Activated CD8-positive, alpha-beta T cell treated with anti-CD3 and anti-CD28 coated beads for 36 hours (primary cell): Measurements from ENCODE around the gene KLF16. TPM values are rescaled to one million over a fixed set of nuclear protein-coding genes. Genes with fewer than 3 reads are reported as not detected.
A peak's percentile ranks its signal among the peaks of the same experiment; 100 is the strongest.

Experiments
- ATAC-seq: fragments of 200-7000 bp; cut with Tn5 transposase; one replicate; pipeline ENCODE4 v1.10.0; 2021; ENCODE audit warnings: mild to moderate bottlenecking, moderate library complexity
- CTCF ChIA-PET: fragments of 350-600 bp; sonication (Branson Sonifier 250); formaldehyde crosslinking; loops from one replicate; lab custom pipeline; 2021; ENCODE audit warnings: antibody characterized with exemption; lab: Charles Lee
- POLR2A ChIA-PET: fragments of 350-600 bp; sonication (Branson Sonifier 250); formaldehyde crosslinking; loops from one replicate; lab custom pipeline; 2021; ENCODE audit warnings: antibody characterized with exemption; lab: Charles Lee
- DNase-seq: peaks from one replicate; pipeline ENCODE4 v3.0.0-alpha.2; 2020
- H3K27ac Mint-ChIP-seq: one replicate; pipeline ENCODE4 v1.8.0; 2021; ENCODE audit warnings: mild to moderate bottlenecking, mixed read lengths
- H3K27me3 Mint-ChIP-seq: one replicate; pipeline ENCODE4 v1.8.0; 2021; ENCODE audit warnings: mixed read lengths
- H3K36me3 Mint-ChIP-seq: one replicate; pipeline ENCODE4 v1.8.0; 2021; ENCODE audit warnings: low read depth, mixed read lengths
- H3K4me1 Mint-ChIP-seq: one replicate; pipeline ENCODE4 v1.8.0; 2021; ENCODE audit warnings: low read depth, mixed read lengths
- H3K4me3 Mint-ChIP-seq: one replicate; pipeline ENCODE4 v1.8.0; 2021; ENCODE audit warnings: mild to moderate bottlenecking, moderate library complexity, mixed read lengths
- H3K9me3 Mint-ChIP-seq: one replicate; pipeline ENCODE4 v1.8.0; 2021; ENCODE audit warnings: mixed read lengths
- intact Hi-C: fragments of 100-400 bp; cut with micrococcal nuclease; formaldehyde crosslinking; loops from one replicate; pipeline ENCODE4 v1.10.0; 2022
- total RNA-seq, 2 experiments: library from RNA; stranded (reverse); gene quantifications; one replicate each; pipeline ENCODE4 v1.2.3, GENCODE V29; 2021
- TF ChIP-seq, protein P1 (sequence below): fragments of 200-600 bp; IDR thresholded peaks from one replicate; pipeline ENCODE4 v1.8.0; 2022; ENCODE audit warnings: antibody characterized with exemption, mild to moderate bottlenecking

Gene KLF16
- total RNA-seq, 2 experiments from 2014 or later: 25.6 to 27.7 TPM

DNA sequence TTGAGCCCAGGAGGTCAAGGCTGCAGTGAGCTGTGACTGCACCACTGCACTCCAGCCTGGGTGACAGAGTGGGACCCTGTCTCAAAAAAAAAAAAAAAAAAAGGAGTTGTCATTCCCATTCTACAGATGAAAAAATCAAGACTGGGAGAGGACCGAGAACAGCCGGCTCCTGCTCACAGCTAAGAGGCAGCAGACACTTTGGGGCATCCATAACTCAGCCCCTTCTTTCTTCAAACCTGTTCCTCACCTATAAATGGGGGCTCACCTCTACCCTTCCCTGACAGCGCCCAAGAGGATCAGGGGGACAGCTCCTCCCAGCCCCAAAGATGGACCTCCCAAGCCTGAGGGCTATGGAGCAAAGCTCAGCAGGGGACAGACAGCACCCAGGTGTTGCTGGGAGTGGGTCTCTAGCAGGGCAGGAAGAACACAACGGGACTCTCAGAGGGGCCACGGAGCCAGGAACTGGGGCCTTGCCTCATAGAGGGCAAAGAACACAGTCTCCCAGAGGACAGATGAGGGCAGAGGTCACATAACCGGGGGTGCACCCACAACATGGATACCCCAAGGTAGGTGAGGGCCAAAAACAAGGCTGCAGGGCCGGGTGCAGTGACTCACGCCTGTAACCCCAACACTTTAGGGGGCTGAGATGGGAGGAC, 3.4 kb upstream of the KLF16 start:
- no peak for ATAC-seq
- Mint-ChIP-seq H3K27ac (peak overlapping the region; percentile 43), H3K9me3 (no peaks in the 10 kb centered on the region), H3K4me1 (peaks cover 12% of the 10 kb centered on the region), H3K36me3 (peaks cover 18% of the 10 kb centered on the region), H3K27me3 (no peaks in the 10 kb centered on the region), H3K4me3 (no peak overlapping the region)
- intact Hi-C loops: no loop called here
- POLR2A ChIA-PET: interaction anchor here (0.9 to 4.0 kb wide), 3 partner anchors 9 to 31 kb away, joined by 3 to 39 read pairs (median 4); no protein-coding TSS in a partner anchor
- TF ChIP-seq, protein P1, sequence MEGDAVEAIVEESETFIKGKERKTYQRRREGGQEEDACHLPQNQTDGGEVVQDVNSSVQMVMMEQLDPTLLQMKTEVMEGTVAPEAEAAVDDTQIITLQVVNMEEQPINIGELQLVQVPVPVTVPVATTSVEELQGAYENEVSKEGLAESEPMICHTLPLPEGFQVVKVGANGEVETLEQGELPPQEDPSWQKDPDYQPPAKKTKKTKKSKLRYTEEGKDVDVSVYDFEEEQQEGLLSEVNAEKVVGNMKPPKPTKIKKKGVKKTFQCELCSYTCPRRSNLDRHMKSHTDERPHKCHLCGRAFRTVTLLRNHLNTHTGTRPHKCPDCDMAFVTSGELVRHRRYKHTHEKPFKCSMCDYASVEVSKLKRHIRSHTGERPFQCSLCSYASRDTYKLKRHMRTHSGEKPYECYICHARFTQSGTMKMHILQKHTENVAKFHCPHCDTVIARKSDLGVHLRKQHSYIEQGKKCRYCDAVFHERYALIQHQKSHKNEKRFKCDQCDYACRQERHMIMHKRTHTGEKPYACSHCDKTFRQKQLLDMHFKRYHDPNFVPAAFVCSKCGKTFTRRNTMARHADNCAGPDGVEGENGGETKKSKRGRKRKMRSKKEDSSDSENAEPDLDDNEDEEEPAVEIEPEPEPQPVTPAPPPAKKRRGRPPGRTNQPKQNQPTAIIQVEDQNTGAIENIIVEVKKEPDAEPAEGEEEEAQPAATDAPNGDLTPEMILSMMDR: no peak
- no peak for DNase-seq
- CTCF ChIA-PET: interaction anchor here (1.1 kb wide), 1 partner anchor 30 kb away, joined by 3 read pairs; no protein-coding TSS in a partner anchor

DNA sequence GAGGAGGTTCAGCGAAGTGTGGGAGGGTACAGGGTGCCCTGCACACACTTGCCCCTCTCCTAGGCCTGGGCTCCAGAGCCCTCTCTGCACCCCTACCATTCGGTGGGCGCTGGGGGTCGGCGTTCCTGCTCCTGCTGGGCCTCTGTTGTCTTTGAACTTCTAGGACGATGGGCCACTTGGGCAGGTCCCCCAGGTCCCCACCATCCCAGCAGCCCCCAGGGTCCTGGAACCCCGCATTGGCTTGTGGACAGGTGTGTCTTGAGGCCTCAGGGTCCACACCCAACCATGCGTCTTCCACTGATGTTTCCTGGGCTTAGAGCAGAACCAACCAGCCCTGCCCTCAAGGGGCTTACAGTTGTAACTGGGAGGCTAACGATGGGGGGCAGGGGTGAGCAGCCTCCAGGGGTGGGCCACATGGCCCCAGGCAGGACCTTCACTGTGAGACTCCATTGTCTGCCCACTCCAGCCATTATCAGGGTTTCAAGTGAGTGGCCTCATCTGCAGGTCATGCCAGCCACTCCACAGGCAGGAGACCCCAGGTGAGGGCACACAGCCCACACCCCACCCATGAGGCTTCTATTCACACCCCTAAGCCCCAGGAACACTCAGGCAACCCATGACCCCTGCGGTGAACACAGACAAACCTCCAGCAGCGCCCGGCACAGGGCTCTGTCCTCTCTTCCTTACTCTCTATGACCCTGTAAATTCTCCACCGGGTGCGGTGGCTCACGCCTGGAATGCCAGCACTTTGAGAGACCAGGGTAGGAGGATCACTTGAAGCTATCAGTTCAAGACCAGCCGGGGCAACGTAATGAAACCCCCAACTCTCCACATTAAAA, 2.0 kb upstream of the KLF16 start:
- ChIA-PET CTCF (interaction anchor here (0.5 to 1.6 kb wide), 12 partner anchors 9 to 215 kb away, joined by 3 to 7 read pairs (median 3); no protein-coding TSS in a partner anchor), POLR2A (interaction anchor here (1.1 to 4.0 kb wide), 4 partner anchors 9 to 32 kb away, joined by 4 to 39 read pairs (median 4); no protein-coding TSS in a partner anchor)
- H3K27ac Mint-ChIP-seq: peak overlapping the region; percentile 82
- TF ChIP-seq, protein P1: no peak
- peaks cover 25% of the 10 kb centered on the region for H3K4me1 Mint-ChIP-seq
- DNase-seq: no peak
- intact Hi-C loops: no loop called here
- no peak for ATAC-seq
- peak overlapping the region; percentile 76 for H3K4me3 Mint-ChIP-seq
- no peaks in the 10 kb centered on the region for H3K9me3 Mint-ChIP-seq
- H3K36me3 Mint-ChIP-seq: peaks cover 15% of the 10 kb centered on the region
- no peaks in the 10 kb centered on the region for H3K27me3 Mint-ChIP-seq

DNA sequence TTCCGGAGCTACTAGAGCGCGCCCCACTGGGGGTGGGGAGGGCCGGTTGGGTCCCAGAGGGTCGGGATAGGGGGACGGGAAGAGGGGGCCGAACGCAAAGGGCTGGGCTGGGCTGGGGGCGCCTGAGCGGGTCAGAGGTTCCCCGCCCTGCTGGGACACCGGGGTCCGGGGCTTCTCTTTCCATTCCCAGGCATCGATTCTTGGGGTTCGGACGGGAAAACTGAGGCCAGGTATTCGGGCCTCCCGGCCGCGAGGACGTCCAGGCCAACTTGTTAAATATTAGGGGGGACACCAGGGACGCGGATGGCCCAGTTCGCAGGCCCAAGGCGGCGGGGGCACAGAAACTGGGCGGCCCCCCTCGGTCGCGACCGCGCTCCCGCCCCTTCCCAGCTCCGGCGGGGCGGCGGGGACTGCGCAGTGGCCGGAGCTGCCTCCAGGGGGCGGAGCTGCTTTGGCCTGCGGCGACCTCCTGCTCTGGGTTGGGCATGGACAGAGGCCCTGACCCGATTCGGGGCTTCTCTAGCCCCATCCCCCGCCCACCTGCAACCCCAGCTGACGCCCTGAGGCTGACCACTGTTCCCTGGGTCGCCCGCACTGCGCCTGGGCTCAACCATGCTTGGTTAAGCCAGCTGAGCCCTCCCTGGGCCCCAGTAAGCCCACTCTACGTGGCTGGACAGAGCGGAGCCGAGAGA, 1.2 kb upstream of the KLF16 start:
- peaks cover 28% of the 10 kb centered on the region for H3K4me1 Mint-ChIP-seq
- H3K9me3 Mint-ChIP-seq: no peaks in the 10 kb centered on the region
- DNase-seq: peak; percentile 70
- ChIA-PET POLR2A (interaction anchor here (1.1 to 4.0 kb wide), 4 partner anchors 8 to 32 kb away, joined by 4 to 39 read pairs (median 4); no protein-coding TSS in a partner anchor), CTCF (interaction anchor here (0.5 to 1.6 kb wide), 11 partner anchors 9 to 230 kb away, joined by 3 to 7 read pairs (median 3); no protein-coding TSS in a partner anchor)
- peaks cover 14% of the 10 kb centered on the region for H3K36me3 Mint-ChIP-seq
- peak overlapping the region; percentile 76 for H3K4me3 Mint-ChIP-seq
- intact Hi-C loops: no loop called here
- ATAC-seq: peak; percentile 17
- peak overlapping the region; percentile 82 for H3K27ac Mint-ChIP-seq
- TF ChIP-seq, protein P1: peak; percentile 82
- no peaks in the 10 kb centered on the region for H3K27me3 Mint-ChIP-seq

DNA sequence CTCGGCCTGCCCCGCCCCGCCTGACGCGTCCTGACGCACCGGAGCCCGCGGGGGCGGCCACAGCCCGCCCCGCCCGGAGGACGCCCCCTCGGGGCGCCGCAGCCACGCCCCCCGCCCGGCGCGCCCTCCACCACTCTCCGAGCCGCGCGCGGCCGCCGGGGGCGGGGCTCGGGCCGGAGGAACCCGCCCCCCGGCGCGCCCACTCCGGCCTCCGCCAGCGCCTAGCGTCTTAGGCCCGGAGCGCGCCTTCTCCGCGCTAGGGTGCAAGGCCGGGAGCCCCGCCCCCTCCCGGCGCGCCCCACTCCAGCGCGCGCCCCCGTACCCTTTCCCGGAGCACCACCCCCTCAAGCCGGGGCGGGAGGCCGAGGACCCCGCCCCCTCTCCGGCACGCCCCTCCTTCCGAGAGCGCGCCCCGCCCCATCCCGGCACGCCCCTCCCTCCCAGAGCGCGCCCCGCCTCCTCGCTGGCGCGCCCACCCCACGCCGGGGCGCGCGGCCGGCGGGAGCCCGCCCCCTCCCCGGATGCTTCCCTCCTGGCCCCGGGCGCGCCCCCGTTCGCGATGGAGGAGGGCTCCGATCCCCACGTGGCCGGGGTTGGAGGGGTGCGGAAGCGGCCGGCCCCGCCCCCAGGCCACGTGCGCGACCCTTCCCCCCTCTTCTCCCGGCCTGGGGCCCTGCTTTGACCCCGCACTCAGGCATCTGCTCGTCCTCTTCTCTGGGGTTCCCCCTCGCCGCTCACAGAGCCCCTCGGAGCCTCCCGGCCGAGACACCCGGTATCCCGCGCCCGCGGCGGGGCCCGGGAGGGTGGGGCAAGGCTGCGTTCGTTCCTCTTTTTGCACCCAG, 480 bp upstream of the KLF16 start:
- peak overlapping the region; percentile 82 for H3K27ac Mint-ChIP-seq
- DNase-seq (peak; percentile 95), ATAC-seq (peak; percentile 80)
- no peaks in the 10 kb centered on the region for H3K27me3 Mint-ChIP-seq
- H3K36me3 Mint-ChIP-seq: peaks cover 13% of the 10 kb centered on the region
- no peaks in the 10 kb centered on the region for H3K9me3 Mint-ChIP-seq
- peak overlapping the region; percentile 76 for H3K4me3 Mint-ChIP-seq
- ChIA-PET POLR2A (interaction anchor here (1.1 to 4.0 kb wide), 4 partner anchors 8 to 33 kb away, joined by 4 to 39 read pairs (median 4); no protein-coding TSS in a partner anchor), CTCF (interaction anchor here (0.6 to 1.6 kb wide), 10 partner anchors 8 to 231 kb away, joined by 3 to 7 read pairs (median 3); no protein-coding TSS in a partner anchor)
- intact Hi-C loops: no loop called here
- H3K4me1 Mint-ChIP-seq: peaks cover 32% of the 10 kb centered on the region
- TF ChIP-seq, protein P1: no peak
